Measurements from ENCODE around the gene RASA2.
A peak's percentile ranks its signal among the peaks of the same experiment; 100 is the strongest.
"Not testable (repeated sequence)": the region's sequence is repeated elsewhere in the genome, so short reads cannot be mapped to it uniquely, and the experiment has no call there.

The RASA2 gene

GRCh38 chr3:141457624-141458236 is 29.1 kb upstream of the RASA2 start:
- no peak for DNase-seq

GRCh38 chr3:141459008-141459407 is 27.8 kb upstream of the RASA2 start:
- no peak for DNase-seq

- DNase-seq, result peak; percentile 85 to 87
These were observed 26.6 kb upstream of the RASA2 start for GRCh38 chr3:141460097-141460704.

GRCh38 chr3:141462176-141462859 is 24.5 kb upstream of the RASA2 start:
- DNase-seq, result no peak

GRCh38 chr3:141465221-141465620 is 21.6 kb upstream of the RASA2 start:
- no peak for DNase-seq

GRCh38 chr3:141466633-141467169 is 20.1 kb upstream of the RASA2 start:
- no peak for DNase-seq

- no peak for DNase-seq
These were observed 17.1 kb upstream of the RASA2 start for GRCh38 chr3:141469720-141470119.

- DNase-seq, result no peak
These were observed 15.7 kb upstream of the RASA2 start for GRCh38 chr3:141471160-141471559.

- peak in 1 of 2 donors; percentile 42 for DNase-seq
These were observed 10.8 kb upstream of the RASA2 start for GRCh38 chr3:141476033-141476432.

GRCh38 chr3:141477224-141477623 is 9.6 kb upstream of the RASA2 start:
- no peak for DNase-seq

GRCh38 chr3:141478139-141478538 is 8.7 kb upstream of the RASA2 start:
- no peak for DNase-seq

- DNase-seq, result not testable (repeated sequence)
These were observed 8.0 kb upstream of the RASA2 start for GRCh38 chr3:141478840-141479239.

- DNase-seq, result no peak
These were observed 4.4 kb upstream of the RASA2 start for GRCh38 chr3:141482245-141482922.

- no peak for DNase-seq
These were observed 2.0 kb upstream of the RASA2 start for GRCh38 chr3:141484701-141485287.

- DNase-seq, result no peak
These were observed 959 bp upstream of the RASA2 start for GRCh38 chr3:141485641-141486495.

GRCh38 chr3:141486496-141486745 is 406 bp upstream of the RASA2 start:
- DNase-seq, result no peak

GRCh38 chr3:141487521-141488252 is 860 bp downstream of the RASA2 start:
- peak; percentile 89 to 90 for DNase-seq

- DNase-seq, result peak in 1 of 2 donors; percentile 40
These were observed 2.4 kb downstream of the RASA2 start for GRCh38 chr3:141489203-141489602.

GRCh38 chr3:141491081-141491480 is 4.3 kb downstream of the RASA2 start:
- no peak for DNase-seq

- no peak for DNase-seq
These were observed 5.1 kb downstream of the RASA2 start for GRCh38 chr3:141491929-141492328.

- DNase-seq, result no peak
These were observed 6.4 kb downstream of the RASA2 start for GRCh38 chr3:141493184-141493583.

- DNase-seq, result not testable (repeated sequence)
These were observed 10.8 kb downstream of the RASA2 start for GRCh38 chr3:141497589-141497988.

Data from CD4-positive, alpha-beta T cell treated with Interleukin-1 beta for 1 hour (primary cell).